Suprapubic skin (tissue), 4 donors: ENCODE measurements around the gene GRID1.

ENCODE experiments used
- CTCF ChIP-seq, 2 donors: fragments of 200-600 bp in 1 of 2; fragments of 450-650 bp in 1 of 2; sonication (generic) in 1 of 2; IDR thresholded peaks; one replicate each; pipeline ENCODE4 v1.5.1; 2016 to 2019; ENCODE audit warnings: antibody characterized with exemption in 2 of 2, mild to moderate bottlenecking in 1 of 2, moderate library complexity in 1 of 2
- EP300 ChIP-seq: sonication (generic); formaldehyde crosslinking; IDR thresholded peaks from one replicate; pipeline ENCODE4 v1.6.1; 2017; ENCODE audit warnings: antibody characterized with exemption
- POLR2A ChIP-seq, 2 donors: fragments of 450-650 bp; IDR thresholded peaks; one replicate each; pipeline ENCODE4 v1.6.1; 2017; ENCODE audit warnings: antibody characterized with exemption in 2 of 2, mild to moderate bottlenecking in 2 of 2, moderate library complexity in 2 of 2
- POLR2AphosphoS5 ChIP-seq, 3 donors: sonication (generic); formaldehyde crosslinking; IDR thresholded peaks; one replicate each; pipeline ENCODE4 v1.6.1; 2017; ENCODE audit warnings: antibody characterized with exemption in 3 of 3

DNA sequence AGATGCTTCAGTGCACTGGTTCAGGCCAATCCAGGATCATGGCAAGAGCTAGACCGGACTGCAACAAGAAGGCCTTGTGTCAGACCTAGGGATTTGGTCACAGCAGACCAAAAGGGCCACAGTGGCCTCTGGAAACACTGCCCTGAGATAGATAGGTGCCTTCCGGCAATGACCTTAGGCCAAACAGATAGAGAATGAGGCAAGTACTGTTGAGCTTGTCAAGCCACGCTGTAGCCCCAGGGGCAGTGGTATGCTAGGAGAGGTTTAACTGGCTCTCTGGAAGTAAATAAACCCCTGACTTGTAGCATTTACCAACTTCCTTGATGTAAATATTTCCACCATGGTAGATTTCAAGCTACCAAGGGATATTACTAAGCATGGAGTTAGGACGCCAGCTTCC lies 197.5 kb downstream of the GRID1 start:
- no peak for TF ChIP-seq CTCF (IDR thresholded peaks at IDR 0.05)
- TF ChIP-seq POLR2A (IDR thresholded peaks at IDR 0.05): no peak
- TF ChIP-seq EP300: no peak
- TF ChIP-seq POLR2AphosphoS5 (IDR thresholded peaks at IDR 0.05): no peak
